ENCODE measurements around the gene VDR.
A peak's percentile ranks its signal among the peaks of the same experiment; 100 is the strongest.

Gene VDR

GRCh38 chr12:47904713-47905709 lies at the start of gene VDR:
Gene VDR (minus strand): TSS chr12:47904994. CDS start chr12:47879113, 25,881 bp downstream.
- DNase-seq = peak; percentile 68

- DNase-seq = no peak
Observed at GRCh38 chr12:47954058-47954457, 49.3 kb upstream of the VDR start.

- no peak for DNase-seq
Observed at GRCh38 chr12:47950856-47951468, 46.2 kb upstream of the VDR start.

- DNase-seq = peak; percentile 22
Observed at GRCh38 chr12:47949441-47950341, 44.9 kb upstream of the VDR start.

- DNase-seq = no peak
Observed at GRCh38 chr12:47947341-47947740, 42.5 kb upstream of the VDR start.

- DNase-seq = no peak
Observed at GRCh38 chr12:47946413-47947323, 41.9 kb upstream of the VDR start.

GRCh38 chr12:47945341-47945728 lies 40.5 kb upstream of the VDR start:
- DNase-seq = no peak

- DNase-seq = no peak
Observed at GRCh38 chr12:47944685-47945340, 40.0 kb upstream of the VDR start.

GRCh38 chr12:47943623-47944340 lies 39.0 kb upstream of the VDR start:
- DNase-seq = no peak

GRCh38 chr12:47942614-47943225 lies 37.9 kb upstream of the VDR start:
- DNase-seq = no peak

- no peak for DNase-seq
Observed at GRCh38 chr12:47941871-47942613, 37.2 kb upstream of the VDR start.

GRCh38 chr12:47941475-47941780 lies 36.6 kb upstream of the VDR start:
- DNase-seq = no peak

GRCh38 chr12:47940773-47941474 lies 36.1 kb upstream of the VDR start:
- no peak for DNase-seq

- no peak for DNase-seq
Observed at GRCh38 chr12:47939009-47939601, 34.3 kb upstream of the VDR start.

GRCh38 chr12:47938594-47938993 lies 33.8 kb upstream of the VDR start:
- no peak for DNase-seq

- DNase-seq = no peak
Observed at GRCh38 chr12:47938093-47938492, 33.3 kb upstream of the VDR start.

- DNase-seq = no peak
Observed at GRCh38 chr12:47935184-47935583, 30.4 kb upstream of the VDR start.

GRCh38 chr12:47931187-47931586 lies 26.4 kb upstream of the VDR start:
- DNase-seq = no peak

GRCh38 chr12:47930634-47931033 lies 25.8 kb upstream of the VDR start:
- DNase-seq = no peak
